SU-DHL-6 (cell line): ENCODE measurements around the gene MTCL1.

Source experiments
- H2AFZ ChIP-seq: fragments of 200-600 bp; sonication (generic); 2 replicates; pipeline ENCODE4 v1.6.1; 2014; ENCODE audit warnings: low read depth, mild to moderate bottlenecking, moderate library complexity, mixed read lengths, antibody characterized with exemption, low read length; ENCODE audit not compliant: severe bottlenecking
- H3F3A ChIP-seq: fragments of 200-600 bp; shearing (Covaris generic); 2 replicates; pipeline ENCODE4 v1.6.0; 2016; ENCODE audit warnings: antibody characterized with exemption, mild to moderate bottlenecking; ENCODE audit not compliant: insufficient read depth
- H3K27ac ChIP-seq: fragments of 200-600 bp; sonication (generic); 2 replicates; pipeline ENCODE4 v1.5.1; 2016; ENCODE audit warnings: low read depth, mild to moderate bottlenecking, low read length, moderate library complexity, mixed read lengths
- H3K27me3 ChIP-seq: fragments of 200-600 bp; sonication (generic), shearing (Covaris generic); 2 replicates; pipeline ENCODE4 v1.6.0; 2014; ENCODE audit warnings: mild to moderate bottlenecking, low read length
- H3K36me3 ChIP-seq: fragments of 200-600 bp; sonication (generic); 2 replicates; pipeline ENCODE4 v1.6.1; 2014; ENCODE audit warnings: mild to moderate bottlenecking, low read length, mixed read lengths
- H3K4me2 ChIP-seq: fragments of 300-600, 200-600 bp; shearing (Covaris generic), sonication (generic); 2 replicates; pipeline ENCODE4 v1.6.0; 2014; ENCODE audit warnings: low read length, low read depth, mild to moderate bottlenecking; ENCODE audit not compliant: poor library complexity, severe bottlenecking
- H3K4me3 ChIP-seq: fragments of 200-600 bp; sonication (generic); 2 replicates; pipeline ENCODE4 v1.5.1; 2014; ENCODE audit warnings: antibody characterized with exemption, low read length, mild to moderate bottlenecking, mixed read lengths; ENCODE audit not compliant: insufficient read depth, poor library complexity, severe bottlenecking
- H3K79me2 ChIP-seq: fragments of 200-600 bp; sonication (generic); 2 replicates; pipeline ENCODE4 v1.6.1; 2014; ENCODE audit warnings: mild to moderate bottlenecking, low read length, moderate library complexity; ENCODE audit not compliant: insufficient read depth
- H3K9ac ChIP-seq: fragments of 200-600 bp; sonication (generic); 2 replicates; pipeline ENCODE4 v1.7.0; 2014; ENCODE audit warnings: mild to moderate bottlenecking, low read length
- H3K9me2 ChIP-seq: fragments of 200-600 bp; sonication (generic); replicated peaks from 2 replicates; pipeline ENCODE4 v1.6.1; 2014; ENCODE audit warnings: low read length; ENCODE audit not compliant: insufficient read depth
- H3K9me3 ChIP-seq: fragments of 200-600 bp; sonication (generic); 2 replicates; pipeline ENCODE4 v1.6.1; 2014; ENCODE audit warnings: low read length, mixed read lengths; ENCODE audit not compliant: insufficient read depth
- H4K20me1 ChIP-seq: fragments of 200-600 bp; sonication (generic); 2 replicates; pipeline ENCODE4 v1.6.1; 2014; ENCODE audit warnings: low read depth, mild to moderate bottlenecking, antibody characterized with exemption, low read length, moderate library complexity, mixed read lengths
- EZH2phosphoT487 ChIP-seq: fragments of 200-600 bp; sonication (generic), shearing (Covaris generic); conservative IDR thresholded peaks from 2 replicates; pipeline ENCODE4 v1.6.1; 2018; ENCODE audit warnings: mild to moderate bottlenecking, antibody characterized with exemption, low read length, moderate library complexity, mixed read lengths
- TF ChIP-seq, protein P1 (sequence below): fragments of 200-600 bp; sonication (generic); IDR thresholded peaks from one replicate; pipeline ENCODE4 v1.5.1; 2017; ENCODE audit warnings: antibody characterized with exemption, mild to moderate bottlenecking, low read length, moderate library complexity; ENCODE audit not compliant: insufficient read depth, poor library complexity, severe bottlenecking

Gene MTCL1

DNA sequence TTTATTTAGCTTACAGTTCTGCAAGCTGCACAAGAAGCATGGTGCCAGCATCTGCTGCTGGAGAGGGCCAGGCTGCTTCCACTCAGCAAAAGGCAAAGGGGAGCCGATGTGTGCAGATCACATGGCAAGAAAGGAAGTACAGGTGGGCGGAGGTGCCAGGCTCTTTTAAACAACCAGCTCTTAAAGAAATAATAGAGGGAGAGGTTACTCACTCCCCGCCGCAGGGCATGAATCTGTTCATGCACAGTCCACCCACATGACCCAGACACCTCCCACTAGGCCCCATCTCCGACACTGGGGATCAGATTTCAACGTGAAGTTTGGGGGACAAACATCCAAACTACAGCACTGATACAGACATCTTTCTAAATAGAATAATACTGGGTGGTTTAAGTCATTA is 105.8 kb downstream of the MTCL1 start:
- Histone ChIP-seq H3K27ac (no peak overlapping the region), H3K9ac (no peak overlapping the region), H3K27me3 (no peaks in the 10 kb centered on the region), H3K4me3 (no peak overlapping the region), H3K36me3 (no peaks in the 10 kb centered on the region), H3F3A (no peaks in the 10 kb centered on the region), H3K4me2 (no peak overlapping the region), H3K79me2 (no peaks in the 10 kb centered on the region), H2AFZ (no peak overlapping the region), H3K9me2 (no peaks in the 10 kb centered on the region), H4K20me1 (no peaks in the 10 kb centered on the region), H3K9me3 (no peaks in the 10 kb centered on the region)
- TF ChIP-seq, protein P1, sequence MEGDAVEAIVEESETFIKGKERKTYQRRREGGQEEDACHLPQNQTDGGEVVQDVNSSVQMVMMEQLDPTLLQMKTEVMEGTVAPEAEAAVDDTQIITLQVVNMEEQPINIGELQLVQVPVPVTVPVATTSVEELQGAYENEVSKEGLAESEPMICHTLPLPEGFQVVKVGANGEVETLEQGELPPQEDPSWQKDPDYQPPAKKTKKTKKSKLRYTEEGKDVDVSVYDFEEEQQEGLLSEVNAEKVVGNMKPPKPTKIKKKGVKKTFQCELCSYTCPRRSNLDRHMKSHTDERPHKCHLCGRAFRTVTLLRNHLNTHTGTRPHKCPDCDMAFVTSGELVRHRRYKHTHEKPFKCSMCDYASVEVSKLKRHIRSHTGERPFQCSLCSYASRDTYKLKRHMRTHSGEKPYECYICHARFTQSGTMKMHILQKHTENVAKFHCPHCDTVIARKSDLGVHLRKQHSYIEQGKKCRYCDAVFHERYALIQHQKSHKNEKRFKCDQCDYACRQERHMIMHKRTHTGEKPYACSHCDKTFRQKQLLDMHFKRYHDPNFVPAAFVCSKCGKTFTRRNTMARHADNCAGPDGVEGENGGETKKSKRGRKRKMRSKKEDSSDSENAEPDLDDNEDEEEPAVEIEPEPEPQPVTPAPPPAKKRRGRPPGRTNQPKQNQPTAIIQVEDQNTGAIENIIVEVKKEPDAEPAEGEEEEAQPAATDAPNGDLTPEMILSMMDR, result no peak
- TF ChIP-seq EZH2phosphoT487, result no peak

DNA sequence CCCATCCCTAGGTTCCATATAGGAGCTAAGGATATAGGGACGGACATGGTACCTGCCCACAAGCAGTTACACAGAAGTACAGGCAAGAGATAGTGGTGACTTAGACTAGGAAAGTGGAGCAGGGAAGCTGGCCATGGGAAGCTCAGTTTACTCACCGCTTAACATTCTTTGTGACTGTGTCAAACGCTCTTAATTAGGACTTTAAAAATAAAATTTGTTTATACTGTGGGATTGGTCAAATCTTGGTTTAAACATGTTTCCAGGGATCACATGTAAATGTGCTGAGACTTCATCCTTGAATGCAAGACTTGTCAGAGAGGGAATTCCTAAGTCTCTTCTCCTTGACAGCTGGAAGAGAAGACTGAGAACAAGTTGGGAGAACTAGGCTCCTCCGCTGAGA is 107.3 kb downstream of the MTCL1 start:
- H3K4me3 ChIP-seq, result no peak overlapping the region
- no peaks in the 10 kb centered on the region for H4K20me1 ChIP-seq
- H3K79me2 ChIP-seq, result no peaks in the 10 kb centered on the region
- no peak overlapping the region for H3K4me2 ChIP-seq
- TF ChIP-seq, protein P1, result no peak
- TF ChIP-seq EZH2phosphoT487, result no peak
- no peaks in the 10 kb centered on the region for H3F3A ChIP-seq
- H3K27ac ChIP-seq, result no peak overlapping the region
- no peaks in the 10 kb centered on the region for H3K9me3 ChIP-seq
- H3K9ac ChIP-seq, result no peak overlapping the region
- H3K36me3 ChIP-seq, result no peaks in the 10 kb centered on the region
- no peaks in the 10 kb centered on the region for H3K27me3 ChIP-seq
- H2AFZ ChIP-seq, result no peak overlapping the region
- no peaks in the 10 kb centered on the region for H3K9me2 ChIP-seq

DNA sequence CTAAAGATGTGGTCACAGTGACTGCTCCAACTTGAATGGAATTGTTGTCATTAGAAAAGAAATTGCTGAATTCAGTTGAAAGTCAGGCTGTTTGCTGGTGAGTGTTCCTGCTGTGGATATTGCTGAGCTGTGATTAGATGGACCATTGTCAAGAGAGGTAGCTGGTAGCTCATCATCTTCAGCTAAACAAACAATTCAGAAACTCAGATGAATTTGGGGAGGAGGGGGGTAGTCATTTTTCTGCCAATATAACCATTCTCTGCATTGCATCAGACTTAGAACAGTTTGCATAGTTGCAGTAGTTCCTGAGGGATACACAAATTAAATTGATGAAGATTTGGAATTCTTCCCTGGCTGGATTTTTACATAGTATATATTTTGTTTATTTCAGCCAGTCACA is 108.3 kb downstream of the MTCL1 start:
- Histone ChIP-seq H3K36me3 (no peaks in the 10 kb centered on the region), H2AFZ (no peak overlapping the region), H3K4me2 (no peak overlapping the region)

More for the DNA sequence above, 108.3 kb downstream of the MTCL1 start:
- Histone ChIP-seq H3K4me3 (no peak overlapping the region), H3K27ac (no peak overlapping the region), H3F3A (no peaks in the 10 kb centered on the region), H3K9ac (no peak overlapping the region), H3K79me2 (no peaks in the 10 kb centered on the region), H3K9me3 (no peaks in the 10 kb centered on the region), H3K27me3 (no peaks in the 10 kb centered on the region), H4K20me1 (no peaks in the 10 kb centered on the region), H3K9me2 (no peaks in the 10 kb centered on the region)
- no peak for TF ChIP-seq EZH2phosphoT487
- TF ChIP-seq, protein P1, result no peak
